Liver (tissue), 9 donors: ENCODE results near the gene RAET1G. TPM values are rescaled to one million over a fixed set of nuclear protein-coding genes. Genes with fewer than 3 reads are reported as not detected.
A peak's percentile ranks its signal among the peaks of the same experiment; 100 is the strongest.
"Not testable (repeated sequence)": the region's sequence is repeated elsewhere in the genome, so short reads cannot be mapped to it uniquely, and the experiment has no call there.

Experiments used
- DNase-seq: peaks from one replicate; pipeline ENCODE4 v3.0.0-alpha.2; 2017; ENCODE audit warnings: low spot score
- H3K27ac ChIP-seq, 2 donors: one replicate each; pipeline ENCODE4 v1.7.0; 2013; ENCODE audit warnings: inconsistent platforms in 2 of 2, low read length in 2 of 2, control low read depth in 1 of 2, low read depth in 1 of 2, mild to moderate bottlenecking in 1 of 2
- H3K27me3 ChIP-seq, 4 donors: one replicate each; pipeline versions ENCODE4 v1.6.1 to v1.7.0; 2013; ENCODE audit warnings: low read length in 3 of 4, inconsistent platforms in 1 of 4, mild to moderate bottlenecking in 1 of 4, moderate library complexity in 1 of 4; ENCODE audit not compliant: control insufficient read depth in 4 of 4, insufficient read depth in 4 of 4
- H3K36me3 ChIP-seq, 4 donors: one replicate each; pipeline versions ENCODE4 v1.6.1 to v1.7.0; 2013; ENCODE audit warnings: low read length in 3 of 4, mild to moderate bottlenecking in 3 of 4, low read depth in 1 of 4, moderate library complexity in 1 of 4; ENCODE audit not compliant: control insufficient read depth in 4 of 4, insufficient read depth in 3 of 4
- H3K4me1 ChIP-seq, 4 donors: one replicate each; pipeline versions ENCODE4 v1.6.1 to v1.7.0; 2013; ENCODE audit warnings: low read length in 3 of 4, mild to moderate bottlenecking in 3 of 4, moderate library complexity in 1 of 4; ENCODE audit not compliant: control insufficient read depth in 4 of 4, insufficient read depth in 4 of 4
- H3K4me3 ChIP-seq, 3 donors: one replicate each; pipeline versions ENCODE4 v1.6.1 to v1.7.0; 2013; ENCODE audit warnings: low read length in 3 of 3, control low read depth in 1 of 3, low read depth in 1 of 3, mild to moderate bottlenecking in 1 of 3
- H3K9ac ChIP-seq, 2 donors: one replicate each; pipeline ENCODE4 v1.7.0; 2013; ENCODE audit warnings: low read length in 2 of 2, mild to moderate bottlenecking in 2 of 2, moderate library complexity in 2 of 2, control low read depth in 1 of 2, low read depth in 1 of 2
- H3K9me3 ChIP-seq, 4 donors: one replicate each; pipeline versions ENCODE4 v1.6.1 to v1.7.0; 2013; ENCODE audit warnings: low read length in 3 of 4; ENCODE audit not compliant: control insufficient read depth in 4 of 4
- ATF3 ChIP-seq: IDR thresholded peaks from 2 replicates; pipeline ENCODE4 v1.6.1; 2016; ENCODE audit warnings: antibody characterized with exemption
- CTCF ChIP-seq: fragments of 150-350 bp; IDR thresholded peaks from 2 replicates; pipeline ENCODE4 v1.5.1; 2017; ENCODE audit warnings: improper control_type of control experiment, low read depth, low read length; ENCODE audit not compliant: missing input control
- EGR1 ChIP-seq, 2 donors: IDR thresholded peaks; 2 replicates each; pipeline ENCODE4 v1.6.1; 2016 to 2018; ENCODE audit warnings: antibody characterized with exemption in 2 of 2, low read depth in 2 of 2
- FOXA1 ChIP-seq: IDR thresholded peaks from 2 replicates; pipeline ENCODE4 v1.6.1; 2016; ENCODE audit warnings: antibody characterized with exemption
- FOXA2 ChIP-seq: IDR thresholded peaks from 2 replicates; pipeline ENCODE4 v1.6.1; 2016; ENCODE audit warnings: antibody characterized with exemption
- GABPA ChIP-seq, 2 donors: IDR thresholded peaks in 1 of 2; conservative IDR thresholded peaks in 1 of 2; 2 replicates each; pipeline ENCODE4 v1.6.1; 2016; ENCODE audit warnings: antibody characterized with exemption in 2 of 2, mild to moderate bottlenecking in 1 of 2, moderate library complexity in 1 of 2
- HNF4A ChIP-seq, 2 donors: conservative IDR thresholded peaks; 2 replicates each; pipeline ENCODE4 v1.6.1; 2016; ENCODE audit warnings: antibody characterized with exemption in 2 of 2, mild to moderate bottlenecking in 2 of 2
- HNF4G ChIP-seq: IDR thresholded peaks from 2 replicates; pipeline ENCODE4 v1.6.1; 2016; ENCODE audit warnings: antibody characterized with exemption
- JUND ChIP-seq, 2 donors: IDR thresholded peaks; 2 replicates each; pipeline ENCODE4 v1.6.1; 2016; ENCODE audit warnings: antibody characterized with exemption in 2 of 2
- MAX ChIP-seq: IDR thresholded peaks from 2 replicates; pipeline ENCODE4 v1.6.1; 2016; ENCODE audit warnings: antibody characterized with exemption
- NR2F2 ChIP-seq: IDR thresholded peaks from 2 replicates; pipeline ENCODE4 v1.6.1; 2016; ENCODE audit warnings: antibody characterized with exemption
- RAD21 ChIP-seq, 2 donors: IDR thresholded peaks; 2 replicates each; pipeline ENCODE4 v1.6.1; 2016; ENCODE audit warnings: antibody characterized with exemption in 2 of 2, mild to moderate bottlenecking in 2 of 2
- REST ChIP-seq: IDR thresholded peaks from 2 replicates; pipeline ENCODE4 v1.6.1; 2016; ENCODE audit warnings: antibody characterized with exemption, mild to moderate bottlenecking
- SP1 ChIP-seq: IDR thresholded peaks from 2 replicates; pipeline ENCODE4 v1.6.1; 2018; ENCODE audit warnings: antibody characterized with exemption, mild to moderate bottlenecking
- TAF1 ChIP-seq: conservative IDR thresholded peaks from 2 replicates; pipeline ENCODE4 v1.6.1; 2016; ENCODE audit warnings: antibody characterized with exemption, mild to moderate bottlenecking
- ZBTB33 ChIP-seq: IDR thresholded peaks from 2 replicates; pipeline ENCODE4 v1.6.1; 2016; ENCODE audit warnings: antibody characterized with exemption
- WGBS: extraction: QIAGEN DNeasy Blood & Tissue Kit; methylation state at CpG from one replicate; pipeline ENCODE4 v1.1.7; 2013; 5-methylcytosine and 5-hydroxymethylcytosine counted together
- polyA plus RNA-seq, 2 donors: library from polyadenylated mRNA; stranded (reverse) in 1 of 2; unstranded in 1 of 2; fragments of 200-250 nt in 1 of 2; fragments of >200 nt in 1 of 2; fragmentation: Nextera tagmentation in 1 of 2; extraction: Ambion mirVana in 1 of 2; gene quantifications; one replicate each; pipeline versions ENCODE4 v1.2.1 to v1.2.3, GENCODE V29; 2013 to 2015
- total RNA-seq, 2 donors: library from RNA; depleted of rRNA; stranded (reverse); fragments of >200 nt; gene quantifications; one replicate each; pipeline ENCODE4 v1.2.3, GENCODE V29; 2014
- donor health status: healthy.
- donor health status: healthy.
- donor health status: healthy.
- donor health status: healthy.
- donor health status: healthy.

The RAET1G gene
- total and polyA plus RNA-seq, 4 donors = not detected

GRCh38 chr6:149923327-149923986 is 536 bp upstream of the RAET1G start:
- H3K27ac ChIP-seq = no peak overlapping the region
- H3K36me3 ChIP-seq = no peaks in the 10 kb centered on the region
- H3K27me3 ChIP-seq = no peaks in the 10 kb centered on the region
- no peaks in the 10 kb centered on the region for H3K9me3 ChIP-seq
- peaks cover 0 to 23% (median 15%) of the 10 kb centered on the region in 4 donors for H3K4me1 ChIP-seq
- no peak overlapping the region for H3K9ac ChIP-seq
- H3K4me3 ChIP-seq = peak overlapping the region in 2 of 3 donors; percentile 43 to 63
- 30% methylated on average over 33 of the region's 33 CpGs for WGBS
- DNase-seq = no peak
- TF ChIP-seq FOXA1 (no peak), NR2F2 (no peak), JUND (IDR thresholded peaks at IDR 0.05) (no peak), REST (no peak), CTCF (no peak), EGR1 (IDR thresholded peaks at IDR 0.05; ENCODE audit: low read depth in 2 of 2) (no peak), ZBTB33 (no peak), GABPA (IDR thresholded peaks at IDR 0.05 in 1 of 2, conservative IDR thresholded peaks at IDR 0.05 in 1 of 2) (no peak), TAF1 (no peak), HNF4G (no peak), MAX (no peak), HNF4A (conservative IDR thresholded peaks at IDR 0.05) (no peak), FOXA2 (no peak), SP1 (no peak), RAD21 (IDR thresholded peaks at IDR 0.05) (no peak), ATF3 (no peak)

- not testable (repeated sequence) for H3K27me3 ChIP-seq, DNase-seq
- 49% methylated on average over 5 of the region's 5 CpGs for WGBS
Measured at GRCh38 chr6:149922091-149922490, 830 bp downstream of the RAET1G start.

More at GRCh38 chr6:149922091-149922490, 830 bp downstream of the RAET1G start:
- H3K9me3 ChIP-seq, H3K4me3 ChIP-seq, H3K9ac ChIP-seq, H3K36me3 ChIP-seq, H3K27ac ChIP-seq: not testable (repeated sequence)
- peaks cover 0 to 23% (median 15%) of the 10 kb centered on the region in 4 donors for H3K4me1 ChIP-seq
